ENCODE measurements around the gene SQSTM1.

The SQSTM1 gene

GRCh38 chr5:179822444-179822990, 1.8 kb downstream of the SQSTM1 start:
- H3K27ac ChIP-seq: peak overlapping the region; percentile 100
- no peak for TF ChIP-seq CTCF (conservative IDR thresholded peaks at IDR 0.05)

- TF ChIP-seq CTCF (conservative IDR thresholded peaks at IDR 0.05): no peak
- peak overlapping the region; percentile 100; the same call in 1 of the 2 replicates for H3K27ac ChIP-seq
Measured at GRCh38 chr5:179823937-179824744, 3.4 kb downstream of the SQSTM1 start.

- no peak for TF ChIP-seq CTCF (conservative IDR thresholded peaks at IDR 0.05)
- H3K27ac ChIP-seq: peak overlapping the region; percentile 100; the same call in 1 of the 2 replicates
Measured at GRCh38 chr5:179824745-179825112, 4.0 kb downstream of the SQSTM1 start.

GRCh38 chr5:179825655-179826182, 5.0 kb downstream of the SQSTM1 start:
- no peak overlapping the region for H3K27ac ChIP-seq
- TF ChIP-seq CTCF (conservative IDR thresholded peaks at IDR 0.05): 0 out of 2 replicates have a peak, but pooled peaks have one; percentile 19

- H3K27ac ChIP-seq: no peak overlapping the region
- TF ChIP-seq CTCF (conservative IDR thresholded peaks at IDR 0.05): no peak
Measured at GRCh38 chr5:179827680-179828079, 7.0 kb downstream of the SQSTM1 start.

GRCh38 chr5:179828756-179829421, 8.2 kb downstream of the SQSTM1 start:
- TF ChIP-seq CTCF (conservative IDR thresholded peaks at IDR 0.05): no peak
- H3K27ac ChIP-seq: 0 out of 2 replicates have a peak overlapping the region, but pooled peaks have one; percentile 0
